ENCODE results near the gene CAMK2B. TPM values are rescaled to one million over a fixed set of nuclear protein-coding genes. Genes with fewer than 3 reads are reported as not detected.

The CAMK2B gene
- total RNA-seq, 4 donors from 2014 or later, result 7.0 to 19.3 (median 18.5) TPM

DNA sequence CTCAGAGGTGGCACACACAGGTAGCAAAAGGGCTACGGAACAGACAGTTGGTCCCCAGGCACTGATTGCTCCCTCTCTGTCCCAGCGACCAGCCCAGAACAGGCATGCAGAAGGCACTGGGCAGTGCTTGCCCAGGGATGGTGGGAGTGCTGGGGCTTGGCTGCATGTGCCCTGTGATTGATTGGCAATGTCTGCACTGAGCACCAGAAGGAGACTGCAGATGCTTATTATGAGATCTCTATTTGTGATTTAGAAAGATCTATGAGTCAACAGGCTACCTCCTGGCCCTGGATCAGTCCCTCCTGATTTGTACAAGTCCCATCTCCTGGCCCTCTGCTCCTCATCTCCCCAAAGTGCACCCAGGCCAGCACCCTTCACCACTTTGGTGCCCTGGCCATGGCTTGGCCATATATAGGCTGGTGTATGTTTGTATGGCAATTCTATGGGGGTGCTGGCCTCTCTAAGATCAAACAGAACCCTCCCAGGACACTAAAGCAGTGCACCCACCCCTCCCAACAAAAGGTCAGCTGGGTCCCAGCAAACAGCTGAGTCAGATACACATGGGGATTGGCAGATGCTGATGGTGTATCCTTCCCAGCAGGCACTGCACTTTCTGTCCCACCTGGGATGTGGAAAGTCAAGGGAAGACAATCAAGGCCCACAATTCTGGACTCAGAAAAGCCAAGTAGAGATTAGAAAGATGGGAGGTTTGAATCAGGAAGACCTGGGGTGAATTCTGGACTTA is 30.9 kb downstream of the CAMK2B start:
- no peak for DNase-seq
- no peak overlapping the region for H3K4me3 ChIP-seq (replicated peaks in 1 of 3)
- H3K9me3 ChIP-seq, result no peaks in the 10 kb centered on the region
- H3K4me1 ChIP-seq, result no peaks in the 10 kb centered on the region
- WGBS, 2 donors, result 80 to 91% methylated on average over 1 to 2 of the region's 2 CpGs
- no peaks in the 10 kb centered on the region for H3K27me3 ChIP-seq
- intact Hi-C loops (cut with DNase I), result no loop called here
- H3K36me3 ChIP-seq, result no peaks in the 10 kb centered on the region
- H3K27ac ChIP-seq, result no peak overlapping the region
- TF ChIP-seq CTCF (IDR thresholded peaks at IDR 0.05), result no peak

GRCh38 chr7:44293561-44294324 is 31.7 kb downstream of the CAMK2B start:
- no peak for TF ChIP-seq POLR2A (IDR thresholded peaks at IDR 0.05)
- no peak for TF ChIP-seq CTCF (IDR thresholded peaks at IDR 0.05)
- WGBS, 2 donors, result 80 to 81% methylated on average over 15 to 17 of the region's 17 CpGs

DNA sequence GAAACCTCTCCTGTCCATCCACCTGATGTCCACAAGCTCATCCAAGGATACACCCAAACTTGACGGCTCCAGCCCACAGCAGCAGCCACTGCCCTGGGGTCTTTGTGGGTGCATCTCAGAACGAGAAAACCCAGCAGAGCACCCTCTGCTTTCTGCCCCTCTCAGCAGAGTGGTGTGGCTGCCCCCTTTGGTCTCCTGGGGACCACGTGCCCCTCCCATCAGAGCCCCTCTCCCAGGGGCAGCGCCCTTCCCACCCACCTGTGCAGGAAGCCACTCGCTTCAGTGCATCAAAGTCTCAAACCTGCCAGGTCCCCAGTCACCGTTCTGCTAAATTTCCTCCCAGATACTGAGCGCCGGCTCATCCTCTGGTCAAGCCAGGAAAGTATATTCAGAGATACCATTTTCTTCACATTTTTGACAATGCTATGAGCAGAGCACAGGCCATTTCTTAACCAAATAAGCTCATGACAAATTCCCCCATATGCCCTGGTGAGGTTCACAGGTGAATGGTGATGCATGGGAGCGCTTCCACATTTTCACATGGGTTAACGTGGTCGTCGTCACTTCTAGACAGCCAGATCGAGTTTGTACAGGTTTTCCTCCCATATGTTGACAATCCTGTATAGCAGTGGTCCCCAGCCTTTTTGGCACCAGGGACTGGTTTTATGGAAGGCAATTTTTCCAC is 32.4 kb downstream of the CAMK2B start:
- Histone ChIP-seq H3K36me3 (no peaks in the 10 kb centered on the region), H3K27me3 (no peaks in the 10 kb centered on the region), H3K9me3 (no peaks in the 10 kb centered on the region), H3K4me3 (replicated peaks in 1 of 3) (no peak overlapping the region), H3K4me1 (no peaks in the 10 kb centered on the region), H3K27ac (no peak overlapping the region)
- TF ChIP-seq POLR2A (IDR thresholded peaks at IDR 0.05), result no peak
- intact Hi-C loops (cut with DNase I), result no loop called here
- WGBS, 2 donors, result 82 to 85% methylated on average over 13 of the region's 13 CpGs
- DNase-seq, result no peak

More at GRCh38 chr7:44293561-44294324, 31.7 kb downstream of the CAMK2B start:
- Histone ChIP-seq H3K27me3 (no peaks in the 10 kb centered on the region), H3K27ac (no peak overlapping the region), H3K9me3 (no peaks in the 10 kb centered on the region), H3K4me1 (no peaks in the 10 kb centered on the region), H3K4me3 (replicated peaks in 1 of 3) (no peak overlapping the region), H3K36me3 (no peaks in the 10 kb centered on the region)
- intact Hi-C loops (cut with DNase I), result no loop called here
- DNase-seq, result no peak

DNA sequence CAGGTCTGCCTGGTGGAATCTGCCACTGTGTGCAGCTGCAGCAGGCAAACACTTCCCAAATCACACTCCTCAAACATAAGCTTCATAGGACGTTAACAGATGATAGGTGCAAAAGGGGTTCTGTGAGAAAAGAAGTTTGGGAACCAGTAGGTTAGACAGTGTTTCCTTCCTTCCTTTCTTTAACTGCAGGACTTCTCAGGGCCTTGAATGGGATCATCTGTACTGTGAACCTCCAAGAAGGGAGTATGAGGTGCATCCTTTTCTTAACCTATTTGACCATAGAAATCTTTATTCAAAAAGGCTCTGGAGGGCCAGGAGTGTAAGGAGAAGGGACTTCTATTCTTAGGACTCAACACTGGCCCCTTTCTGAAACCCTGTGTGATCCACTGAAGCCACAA is 33.0 kb downstream of the CAMK2B start:
- Histone ChIP-seq H3K27ac (no peak overlapping the region), H3K9me3 (no peaks in the 10 kb centered on the region), H3K4me3 (replicated peaks in 1 of 3) (no peak overlapping the region), H3K36me3 (no peaks in the 10 kb centered on the region), H3K4me1 (no peaks in the 10 kb centered on the region), H3K27me3 (no peaks in the 10 kb centered on the region)
- WGBS, 2 donors, result 71 to 73% methylated on average over 1 of the region's 1 CpG
- intact Hi-C loops (cut with DNase I), result no loop called here
- DNase-seq, result no peak
- TF ChIP-seq CTCF (IDR thresholded peaks at IDR 0.05) (no peak), POLR2A (IDR thresholded peaks at IDR 0.05) (no peak)

DNA sequence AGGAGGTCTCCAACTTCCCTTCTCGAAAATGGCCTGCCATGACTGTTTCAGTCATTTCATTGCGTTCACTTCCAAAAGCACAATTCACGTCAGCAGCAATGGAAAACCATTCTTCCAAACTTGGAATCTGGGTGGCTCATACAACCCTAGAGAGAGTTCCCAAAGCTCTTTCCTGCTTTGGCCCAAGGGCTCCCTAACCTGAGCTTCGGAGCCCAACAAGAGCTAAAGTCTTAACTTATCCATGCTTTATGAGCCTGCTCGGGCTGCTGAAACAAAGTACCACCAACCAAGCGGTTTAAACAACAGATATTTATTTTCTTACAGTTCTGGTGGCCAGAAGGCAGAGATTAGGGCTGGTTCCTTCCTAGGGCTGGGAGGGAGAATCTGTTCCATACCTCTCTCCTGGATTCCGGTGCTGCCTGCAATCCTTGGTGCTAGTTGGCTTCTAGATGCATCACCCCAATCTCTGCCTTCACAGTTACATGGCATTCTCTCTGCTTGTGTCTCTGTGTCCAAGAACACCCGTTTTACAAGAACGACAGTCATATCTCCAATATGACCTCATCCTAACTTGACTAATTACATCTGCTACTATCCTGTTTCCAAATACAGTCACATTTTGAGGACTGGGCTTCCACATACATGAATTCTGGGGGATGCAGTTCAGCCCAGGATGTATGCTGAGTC is 33.5 kb downstream of the CAMK2B start:
- Histone ChIP-seq H3K9me3 (no peaks in the 10 kb centered on the region), H3K27me3 (no peaks in the 10 kb centered on the region), H3K36me3 (no peaks in the 10 kb centered on the region), H3K27ac (no peak overlapping the region), H3K4me1 (no peaks in the 10 kb centered on the region), H3K4me3 (replicated peaks in 1 of 3) (no peak overlapping the region)
- WGBS, 2 donors, result 92% methylated on average over 9 of the region's 9 CpGs
- DNase-seq, result no peak
- intact Hi-C loops (cut with DNase I), result no loop called here
- no peak for TF ChIP-seq POLR2A (IDR thresholded peaks at IDR 0.05)
- no peak for TF ChIP-seq CTCF (IDR thresholded peaks at IDR 0.05)

All from thyroid gland (tissue), 4 donors.